Stomach (tissue), 9 donors: ENCODE data around the gene UBXN7. TPM values are rescaled to one million over a fixed set of nuclear protein-coding genes. Genes with fewer than 3 reads are reported as not detected.
A peak's percentile ranks its signal among the peaks of the same experiment; 100 is the strongest.
"Not testable (repeated sequence)": the region's sequence is repeated elsewhere in the genome, so short reads cannot be mapped to it uniquely, and the experiment has no call there.

Source experiments
- DNase-seq, 2 donors: peaks; one replicate each; pipeline versions ENCODE4 v3.0.0 to v3.0.0-alpha.2; 2013 to 2019
- H3K27ac ChIP-seq, 5 donors: fragments of 200-600 bp in 4 of 5; sonication (generic) in 4 of 5; one replicate each; pipeline ENCODE4 v1.5.1; 2013 to 2019; ENCODE audit warnings: mild to moderate bottlenecking in 1 of 5, moderate library complexity in 1 of 5
- H3K27me3 ChIP-seq, 3 donors: fragments of 200-600 bp; sonication (generic); one replicate each; pipeline ENCODE4 v1.5.1; 2017 to 2019; ENCODE audit warnings: mixed run types in 1 of 3
- H3K36me3 ChIP-seq, 4 donors: fragments of 200-600 bp; sonication (generic); 1 replicate in 3 of 4; 2 replicates in 1 of 4; pipeline ENCODE4 v1.5.1; 2016 to 2019
- H3K4me1 ChIP-seq, 4 donors: fragments of 200-600 bp; sonication (generic); one replicate each; pipeline ENCODE4 v1.5.1; 2016 to 2019
- H3K4me3 ChIP-seq, 4 donors: fragments of 200-600 bp; sonication (generic) in 3 of 4; one replicate each; pipeline ENCODE4 v1.5.1; 2016 to 2019; ENCODE audit warnings: mild to moderate bottlenecking in 1 of 4
- H3K9me3 ChIP-seq, 4 donors: fragments of 200-600 bp; sonication (generic); one replicate each; pipeline ENCODE4 v1.5.1; 2016 to 2019
- CTCF ChIP-seq, 7 experiments: fragments of 450-650 bp in 4 of 7; fragments of 200-600 bp in 3 of 7; sonication (generic) in 3 of 7; IDR thresholded peaks; one replicate each; pipeline ENCODE4 v1.5.1; 2016 to 2019; ENCODE audit warnings: antibody characterized with exemption in 7 of 7, control low read depth in 2 of 7, mild to moderate bottlenecking in 1 of 7
- EP300 ChIP-seq: sonication (generic); formaldehyde crosslinking; IDR thresholded peaks from one replicate; pipeline ENCODE4 v1.6.1; 2017; ENCODE audit warnings: antibody characterized with exemption
- POLR2A ChIP-seq, 4 donors: fragments of 450-650 bp; IDR thresholded peaks; one replicate each; pipeline ENCODE4 v1.6.1; 2016; ENCODE audit warnings: antibody characterized with exemption in 4 of 4, control low read depth in 2 of 4, mild to moderate bottlenecking in 1 of 4, moderate library complexity in 1 of 4
- POLR2AphosphoS5 ChIP-seq, 3 donors: sonication (generic); formaldehyde crosslinking; IDR thresholded peaks; one replicate each; pipeline ENCODE4 v1.6.1; 2016; ENCODE audit warnings: antibody characterized with exemption in 3 of 3
- whole genome bisulfite sequencing, 5 donors: extraction: QIAGEN DNeasy Blood & Tissue Kit in 3 of 5; methylation state at CpG; one replicate each; pipeline versions ENCODE4 v1.1.5 to v1.1.7; 2013 to 2018; 5-methylcytosine and 5-hydroxymethylcytosine counted together
- intact Hi-C: fragments of 100-400 bp; cut with DNase I; formaldehyde crosslinking; loops from one replicate; pipeline ENCODE4 v1.15.1; 2023; ENCODE audit warnings: low total_unique reads
- polyA plus RNA-seq, 3 donors: library from polyadenylated mRNA; stranded (reverse); fragments of 200-250 nt; gene quantifications; one replicate each; pipeline ENCODE4 v1.2.3, GENCODE V29; 2013
- total RNA-seq, 5 donors: library from RNA; depleted of rRNA; stranded (reverse); fragments of >200 nt; gene quantifications; one replicate each; pipeline versions ENCODE4 v1.1.0 to v1.2.3, GENCODE V29; 2014 to 2016
- donor health status: healthy with polysubstance abuse.
- donor health status: Bipolar disorder and iron deficiency.
- donor health status: healthy.

UBXN7 gene
- total and polyA plus RNA-seq, 8 donors = 2.2 to 39.3 (median 14.4) TPM

DNA sequence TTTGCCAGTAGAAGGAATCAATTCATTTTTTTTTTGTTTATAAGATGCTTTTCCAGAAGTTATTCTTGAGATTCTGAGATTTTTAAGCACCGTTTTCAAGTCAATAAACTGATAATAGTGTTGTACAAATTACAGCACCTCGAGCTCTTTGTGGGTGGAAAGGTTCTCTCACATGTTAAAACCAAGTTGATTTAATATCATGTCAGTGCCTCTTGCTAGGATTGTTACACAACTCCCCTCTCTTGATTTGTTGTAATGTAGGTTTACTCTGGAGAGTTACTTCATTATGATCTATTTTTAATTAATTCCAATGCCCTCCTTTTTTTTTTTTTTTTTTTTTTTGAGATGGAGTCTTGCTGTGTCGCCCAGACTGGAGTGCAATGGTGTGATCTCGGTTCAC is 25.8 kb upstream of the UBXN7 start:
- 61 to 71% (median 65%) methylated on average over 4 of the region's 4 CpGs for WGBS, 5 donors
- Histone ChIP-seq H3K27me3 (no peaks in the 10 kb centered on the region), H3K4me1 (peaks cover 0 to 5% (median 0%) of the 10 kb centered on the region in 4 donors), H3K36me3 (peaks cover 0 to 11% (median 0%) of the 10 kb centered on the region in 4 donors), H3K9me3 (no peaks in the 10 kb centered on the region), H3K27ac (no peak overlapping the region), H3K4me3 (no peak overlapping the region)
- no peak for DNase-seq
- TF ChIP-seq CTCF (IDR thresholded peaks at IDR 0.05) = no peak
- TF ChIP-seq POLR2A (IDR thresholded peaks at IDR 0.05) = no peak
- no peak for TF ChIP-seq EP300
- no peak for TF ChIP-seq POLR2AphosphoS5 (IDR thresholded peaks at IDR 0.05)
- intact Hi-C loops = no loop called here

DNA sequence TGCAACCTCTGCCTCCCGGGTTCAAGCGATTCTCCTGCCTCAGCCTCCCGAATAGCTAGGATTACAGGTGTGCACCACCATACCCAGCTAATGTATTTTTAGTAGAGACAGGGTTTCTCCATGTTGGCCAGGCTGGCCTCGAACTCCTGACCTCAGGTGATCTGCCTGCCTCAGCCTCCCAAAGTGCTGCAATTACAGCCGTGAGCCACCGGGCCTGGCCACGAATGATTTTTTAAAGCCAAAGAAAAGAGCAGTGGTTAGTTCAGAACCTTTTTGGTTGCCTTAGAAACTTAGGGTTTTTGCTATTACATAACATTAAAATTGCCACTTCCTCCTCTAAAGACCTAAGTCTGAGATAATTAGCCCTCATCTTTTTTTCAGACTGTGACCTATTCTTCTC is 25.2 kb upstream of the UBXN7 start:
- 72 to 80% (median 72%) methylated on average over 7 of the region's 7 CpGs for WGBS, 5 donors
- H3K4me1 ChIP-seq, DNase-seq, H3K27ac ChIP-seq, H3K9me3 ChIP-seq, H3K4me3 ChIP-seq, H3K27me3 ChIP-seq, intact Hi-C loops: not testable (repeated sequence)
- peaks cover 0 to 13% (median 2%) of the 10 kb centered on the region in 4 donors for H3K36me3 ChIP-seq

- Histone ChIP-seq H3K9me3 (no peaks in the 10 kb centered on the region), H3K4me3 (no peak overlapping the region), H3K27ac (no peak overlapping the region), H3K4me1 (peaks cover 0 to 5% (median 0%) of the 10 kb centered on the region in 4 donors), H3K36me3 (peaks cover 0 to 13% (median 3%) of the 10 kb centered on the region in 4 donors), H3K27me3 (no peaks in the 10 kb centered on the region)
- no peak for DNase-seq
- WGBS, 5 donors = 86 to 93% (median 90%) methylated on average over 6 of the region's 6 CpGs
- intact Hi-C loops = no loop called here
- TF ChIP-seq EP300 (no peak), CTCF (IDR thresholded peaks at IDR 0.05) (no peak), POLR2AphosphoS5 (IDR thresholded peaks at IDR 0.05) (no peak), POLR2A (IDR thresholded peaks at IDR 0.05) (no peak)
Observed at GRCh38 chr3:196454935-196455334, 22.7 kb upstream of the UBXN7 start.

- WGBS, 5 donors = 85 to 93% (median 90%) methylated on average over 7 of the region's 7 CpGs
- H3K9me3 ChIP-seq, H3K27me3 ChIP-seq, H3K27ac ChIP-seq, H3K4me1 ChIP-seq, H3K36me3 ChIP-seq, intact Hi-C loops, H3K4me3 ChIP-seq: not testable (repeated sequence)
- DNase-seq = peak in 1 of 2 donors; percentile 6
Observed at GRCh38 chr3:196445391-196445790, 13.2 kb upstream of the UBXN7 start.

DNA sequence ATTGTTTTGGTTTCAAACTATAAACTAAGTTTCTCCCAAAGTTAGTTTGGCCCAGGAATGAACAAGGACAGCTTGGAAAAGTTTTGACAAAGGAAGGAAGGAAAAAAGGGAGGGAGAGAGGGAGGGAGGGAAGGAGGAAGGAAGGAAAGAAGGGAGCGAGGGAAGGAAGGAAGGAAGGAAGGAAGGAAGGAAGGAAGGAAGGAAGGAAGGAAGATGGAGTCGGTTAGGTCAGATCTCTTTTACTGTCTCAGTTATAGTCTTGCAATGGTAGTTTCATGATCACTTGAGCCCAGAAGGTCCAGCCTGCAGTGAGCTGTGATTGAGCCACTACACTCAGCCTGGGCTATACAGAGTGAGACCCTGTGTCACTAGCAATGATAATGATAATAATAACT is 12.3 kb upstream of the UBXN7 start:
- 38 to 62% (median 57%) methylated on average over 2 of the region's 2 CpGs for WGBS, 5 donors
- intact Hi-C loops = no loop called here

More for the DNA sequence above, 12.3 kb upstream of the UBXN7 start:
- no peak overlapping the region for H3K4me3 ChIP-seq
- no peak for DNase-seq
- no peak overlapping the region for H3K27ac ChIP-seq
- no peaks in the 10 kb centered on the region for H3K9me3 ChIP-seq
- TF ChIP-seq POLR2AphosphoS5 (IDR thresholded peaks at IDR 0.05) = no peak
- TF ChIP-seq EP300 = no peak
- TF ChIP-seq POLR2A (IDR thresholded peaks at IDR 0.05) = no peak
- TF ChIP-seq CTCF (IDR thresholded peaks at IDR 0.05) = no peak
- no peaks in the 10 kb centered on the region for H3K36me3 ChIP-seq
- no peaks in the 10 kb centered on the region for H3K4me1 ChIP-seq
- H3K27me3 ChIP-seq = no peaks in the 10 kb centered on the region
